Left lung (tissue), 14 donors: Measurements from ENCODE around the gene GCSAML. TPM values are rescaled to one million over a fixed set of nuclear protein-coding genes. Genes with fewer than 3 reads are reported as not detected.
A peak's percentile ranks its signal among the peaks of the same experiment; 100 is the strongest.
"Not testable (repeated sequence)": the region's sequence is repeated elsewhere in the genome, so short reads cannot be mapped to it uniquely, and the experiment has no call there.

Experiments
- ATAC-seq: fragments of 200-7000 bp; cut with Tn5 transposase; one replicate; pipeline ENCODE4 v1.9.1; 2020; ENCODE audit warnings: moderate library complexity
- DNase-seq, 4 donors: peaks; one replicate each; pipeline ENCODE4 v3.0.0-alpha.2; 2013 to 2020
- H3K27ac ChIP-seq, 2 donors: fragments of 200-600 bp; sonication (generic) in 1 of 2; one replicate each; pipeline versions ENCODE4 v1.5.0 to v1.8.0; 2020 to 2021
- H3K27me3 ChIP-seq, 2 donors: fragments of 200-600 bp; sonication (generic) in 1 of 2; one replicate each; pipeline versions ENCODE4 v1.5.0 to v1.8.0; 2020 to 2021
- H3K36me3 ChIP-seq, 2 donors: fragments of 200-600 bp; sonication (generic) in 1 of 2; one replicate each; pipeline versions ENCODE4 v1.5.0 to v1.8.0; 2020 to 2021
- H3K4me1 ChIP-seq, 2 donors: fragments of 200-600 bp; one replicate each; pipeline ENCODE4 v1.8.0; 2021
- H3K4me3 ChIP-seq, 2 donors: fragments of 200-600 bp; sonication (generic) in 1 of 2; one replicate each; pipeline versions ENCODE4 v1.5.0 to v1.8.0; 2020 to 2021; ENCODE audit warnings: mild to moderate bottlenecking in 1 of 2
- H3K9me3 ChIP-seq, 2 donors: fragments of 200-600 bp; sonication (generic) in 1 of 2; one replicate each; pipeline versions ENCODE4 v1.5.0 to v1.8.0; 2020 to 2021
- intact Hi-C, 2 donors: fragments of 100-400 bp; cut with DNase I; formaldehyde crosslinking; loops; one replicate each; pipeline versions ENCODE4 v1.11.2 to v1.14.2; 2022
- long read RNA-seq, 12 donors: library from polyadenylated mRNA in 2 of 12; unstranded in 2 of 12; transcript quantifications; one replicate each; pipeline ENCODE4 v2.0.0 and lab custom pipeline, GENCODE V29; 2019 to 2026
- polyA plus RNA-seq, 6 donors: library from polyadenylated mRNA; unstranded; fragments of 120-200 nt; gene quantifications; one replicate each; pipeline ENCODE4 v1.2.1, GENCODE V29; 2013; ENCODE audit not compliant: insufficient read length in 6 of 6
- total RNA-seq, 2 donors: library from RNA; stranded (reverse); fragmentation: NEBNext Ultra II Directional; extraction: Animal tissue kit (Norgen Biotek cat#: 25700); gene quantifications; one replicate each; pipeline ENCODE4 v1.2.1, GENCODE V29; 2021
- TF ChIP-seq, protein P1 (sequence below), 2 donors: fragments of 200-600 bp; sonication (generic) in 1 of 2; IDR thresholded peaks; one replicate each; pipeline versions ENCODE4 v1.5.0 to v1.8.0; 2021; ENCODE audit warnings: antibody characterized with exemption in 2 of 2
- donor health status: DM: no; HTN: yes; CAD: no.
- donor health status: DM: no; HTN: no; CAD: no.

The GCSAML gene
- total RNA-seq, result under 1 TPM; 0.32 to 0.84 TPM
- under 1 TPM; 0.17 to 0.58 (median 0.34) TPM for polyA plus RNA-seq
- long read RNA-seq, donor 1, result 0 reads
- long read RNA-seq, donor 2, result 0 reads
- long read RNA-seq, donor 3, result 0 reads
- long read RNA-seq, donor 4, partial matches to known transcripts, result 0 of 1 reads
- long read RNA-seq, donor 4, other reads (novel, unspliced or antisense), result 1 of 1 reads
- long read RNA-seq, donor 5, result 0 reads
- long read RNA-seq, donor 6, result 0 reads
- long read RNA-seq, donor 7, result 0 reads
- long read RNA-seq, donor 8, result 0 reads
- long read RNA-seq, donor 9, result 0 reads
- long read RNA-seq, donor 10, result 0 reads
- long read RNA-seq, donor 11, result 0 reads
- long read RNA-seq, donor 12, result 0 reads

DNA sequence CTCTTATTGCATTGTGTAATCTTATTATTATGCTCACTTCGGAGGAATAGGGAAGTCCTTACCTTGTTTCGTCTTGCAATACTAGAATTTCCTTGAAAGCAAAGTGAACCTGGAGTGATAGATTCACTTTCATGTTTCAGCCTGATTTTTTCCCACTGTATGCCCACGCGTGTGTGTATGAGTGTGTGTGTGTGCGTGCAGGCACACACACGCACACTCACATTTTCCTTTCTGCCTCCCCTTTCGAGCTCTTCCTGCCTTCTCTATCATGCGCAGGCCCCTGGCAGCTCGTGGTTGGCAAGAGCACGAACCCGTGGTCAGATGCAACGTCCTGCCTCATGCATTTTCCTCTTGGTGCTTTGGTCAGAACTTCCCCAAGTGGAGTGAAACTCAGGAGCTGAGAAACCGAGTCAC is at the start of gene GCSAML:
TSS of gene GCSAML (plus strand) at position 366 of the 414 bp plus-strand sequence. CDS start 58 bp downstream, outside the sequence.
- ATAC-seq (no peak), DNase-seq (peak in 1 of 4 donors; percentile 32)
- Histone ChIP-seq H3K4me1 (no peaks in the 10 kb centered on the region), H3K27me3 (peaks cover 0 to 7% of the 10 kb centered on the region in 2 donors), H3K9me3 (no peaks in the 10 kb centered on the region), H3K36me3 (no peaks in the 10 kb centered on the region), H3K27ac (no peak within 1 kb of the TSS), H3K4me3 (no peak within 1 kb of the TSS)
- intact Hi-C loops, result no loop called here
- TF ChIP-seq, protein P1, sequence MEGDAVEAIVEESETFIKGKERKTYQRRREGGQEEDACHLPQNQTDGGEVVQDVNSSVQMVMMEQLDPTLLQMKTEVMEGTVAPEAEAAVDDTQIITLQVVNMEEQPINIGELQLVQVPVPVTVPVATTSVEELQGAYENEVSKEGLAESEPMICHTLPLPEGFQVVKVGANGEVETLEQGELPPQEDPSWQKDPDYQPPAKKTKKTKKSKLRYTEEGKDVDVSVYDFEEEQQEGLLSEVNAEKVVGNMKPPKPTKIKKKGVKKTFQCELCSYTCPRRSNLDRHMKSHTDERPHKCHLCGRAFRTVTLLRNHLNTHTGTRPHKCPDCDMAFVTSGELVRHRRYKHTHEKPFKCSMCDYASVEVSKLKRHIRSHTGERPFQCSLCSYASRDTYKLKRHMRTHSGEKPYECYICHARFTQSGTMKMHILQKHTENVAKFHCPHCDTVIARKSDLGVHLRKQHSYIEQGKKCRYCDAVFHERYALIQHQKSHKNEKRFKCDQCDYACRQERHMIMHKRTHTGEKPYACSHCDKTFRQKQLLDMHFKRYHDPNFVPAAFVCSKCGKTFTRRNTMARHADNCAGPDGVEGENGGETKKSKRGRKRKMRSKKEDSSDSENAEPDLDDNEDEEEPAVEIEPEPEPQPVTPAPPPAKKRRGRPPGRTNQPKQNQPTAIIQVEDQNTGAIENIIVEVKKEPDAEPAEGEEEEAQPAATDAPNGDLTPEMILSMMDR (IDR thresholded peaks at IDR 0.05), result no peak

DNA sequence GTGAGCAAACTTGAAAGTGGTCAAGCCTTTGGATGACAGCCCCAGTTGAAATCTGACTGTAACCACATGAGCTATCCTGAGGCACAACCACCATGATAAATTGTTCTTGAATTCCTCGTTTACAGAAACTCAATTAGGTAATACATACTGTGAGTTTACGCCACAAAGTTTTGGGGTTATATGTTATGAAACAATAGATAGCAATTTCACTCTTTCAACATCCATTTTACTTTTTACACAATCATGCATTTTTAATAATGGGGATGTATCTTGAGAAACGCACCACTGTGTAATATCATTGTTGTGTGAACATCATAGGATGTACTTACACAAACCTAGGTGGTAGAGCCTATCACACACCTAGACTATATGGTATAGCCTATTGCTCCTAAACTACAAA is 48.1 kb upstream of the GCSAML start:
- TF ChIP-seq, protein P1 (IDR thresholded peaks at IDR 0.05), result no peak
- H3K9me3 ChIP-seq, result no peaks in the 10 kb centered on the region
- H3K27ac ChIP-seq, result peak overlapping the region in 1 of 2 donors; percentile 14
- H3K4me1 ChIP-seq, result peaks cover 0 to 8% of the 10 kb centered on the region in 2 donors
- ATAC-seq (no peak), DNase-seq (no peak)
- H3K36me3 ChIP-seq, result no peaks in the 10 kb centered on the region
- intact Hi-C loops, result no loop called here
- no peak overlapping the region for H3K4me3 ChIP-seq
- H3K27me3 ChIP-seq, result no peaks in the 10 kb centered on the region

DNA sequence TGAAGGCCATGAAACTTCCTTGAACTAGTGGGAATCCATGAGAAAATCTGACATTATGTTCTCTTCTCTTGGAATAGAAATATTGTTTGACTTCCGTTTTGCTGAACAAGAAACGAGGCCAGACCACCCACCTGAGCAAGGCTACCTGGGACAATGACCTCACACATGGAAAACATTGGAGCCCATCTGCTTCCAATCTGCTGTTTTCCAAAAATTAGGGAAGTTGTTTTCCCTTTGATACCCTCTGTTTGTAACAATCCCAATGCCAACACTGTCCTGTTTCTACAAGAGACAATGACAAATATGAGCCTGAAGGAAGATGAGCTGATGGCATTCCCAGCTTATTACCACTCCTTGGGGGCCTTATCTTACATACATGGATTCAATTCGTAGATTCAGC is 42.1 kb upstream of the GCSAML start:
- no peak overlapping the region for H3K4me3 ChIP-seq
- no peaks in the 10 kb centered on the region for H3K36me3 ChIP-seq
- no peaks in the 10 kb centered on the region for H3K27me3 ChIP-seq
- no peak for ATAC-seq
- intact Hi-C loops, result no loop called here
- H3K9me3 ChIP-seq, result no peaks in the 10 kb centered on the region
- no peaks in the 10 kb centered on the region for H3K4me1 ChIP-seq
- TF ChIP-seq, protein P1 (IDR thresholded peaks at IDR 0.05), result no peak
- no peak overlapping the region for H3K27ac ChIP-seq
- DNase-seq, result no peak

GRCh38 chr1:247517795-247518612 is 30.9 kb upstream of the GCSAML start:
- peak in 2 of 4 donors; percentile 36 to 84 for DNase-seq
- Histone ChIP-seq H3K4me3 (peak overlapping the region in 1 of 2 donors; percentile 6), H3K27ac (no peak overlapping the region), H3K4me1 (no peaks in the 10 kb centered on the region), H3K36me3 (no peaks in the 10 kb centered on the region), H3K9me3 (peaks cover 0 to 5% of the 10 kb centered on the region in 2 donors), H3K27me3 (peaks cover 0 to 19% of the 10 kb centered on the region in 2 donors)
- peak; percentile 25 for ATAC-seq
- TF ChIP-seq, protein P1 (IDR thresholded peaks at IDR 0.05), result no peak
- intact Hi-C loops, result no loop called here

GRCh38 chr1:247518613-247518891 is 30.4 kb upstream of the GCSAML start:
- Histone ChIP-seq H3K9me3 (peaks cover 0 to 5% of the 10 kb centered on the region in 2 donors), H3K27me3 (peaks cover 0 to 19% of the 10 kb centered on the region in 2 donors), H3K36me3 (no peaks in the 10 kb centered on the region), H3K4me3 (peak overlapping the region in 1 of 2 donors; percentile 6), H3K27ac (no peak overlapping the region), H3K4me1 (no peaks in the 10 kb centered on the region)
- ATAC-seq (no peak), DNase-seq (no peak)
- intact Hi-C loops, result no loop called here
- TF ChIP-seq, protein P1 (IDR thresholded peaks at IDR 0.05), result no peak

DNA sequence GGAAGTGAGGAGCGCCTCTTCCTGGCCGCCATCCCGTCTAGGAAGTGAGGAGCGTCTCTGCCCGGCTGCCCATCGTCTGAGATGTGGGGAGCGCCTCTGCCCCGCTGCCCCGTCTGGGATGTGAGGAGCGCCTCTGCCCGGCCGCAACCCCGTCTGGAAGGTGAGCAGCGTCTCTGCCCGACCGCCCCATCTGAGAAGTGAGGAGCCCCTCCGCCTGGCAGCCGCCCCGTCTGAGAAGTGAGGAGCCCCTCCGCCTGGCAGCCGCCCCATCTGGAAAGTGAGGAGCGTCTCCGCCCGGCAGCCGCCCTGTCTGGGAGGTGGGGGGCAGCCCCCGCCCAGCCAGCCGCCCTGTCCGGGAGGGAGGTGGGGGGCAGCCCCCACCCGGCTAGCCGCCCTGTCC is 27.0 kb upstream of the GCSAML start:
- H3K27ac ChIP-seq, H3K4me1 ChIP-seq, H3K4me3 ChIP-seq, ATAC-seq, intact Hi-C loops, H3K9me3 ChIP-seq, DNase-seq, H3K36me3 ChIP-seq: not testable (repeated sequence)
- peaks cover 0 to 19% of the 10 kb centered on the region in 2 donors for H3K27me3 ChIP-seq
